A673 (cell line): ENCODE results near the gene TUSC1. TPM values are rescaled to one million over a fixed set of nuclear protein-coding genes. Genes with fewer than 3 reads are reported as not detected.

Source experiments
- BruUV-seq: library from RNA; stranded (reverse); fragments of 400-500 nt; replicated peaks from 2 replicates; lab custom pipeline; 2021; lab: Mats Ljungman, UMichigan
- CTCF ChIA-PET: fragments of 300-600 bp; sonication (Branson Sonifier 250); formaldehyde crosslinking; loops from one replicate; lab custom pipeline; 2022; ENCODE audit warnings: antibody characterized with exemption; lab: Charles Lee
- POLR2A ChIA-PET: fragments of 300-600 bp; sonication (Branson Sonifier 250); formaldehyde crosslinking; loops from one replicate; lab custom pipeline; 2022; ENCODE audit warnings: antibody characterized with exemption; ENCODE audit not compliant: low non-redundant PET; lab: Charles Lee
- DNase-seq: peaks from one replicate; pipeline ENCODE4 v3.0.0-alpha.2; 2015; ENCODE audit warnings: low spot score
- H3K27ac ChIP-seq: fragments of 200-600 bp; sonication (generic); 2 replicates; pipeline ENCODE4 v1.5.1; 2016; ENCODE audit warnings: mixed run types, low read depth, mild to moderate bottlenecking, mixed read lengths, antibody characterized with exemption, low read length; ENCODE audit not compliant: poor library complexity, severe bottlenecking
- H3K27me3 ChIP-seq: fragments of 200-600 bp; sonication (generic); replicated peaks from 2 replicates; pipeline ENCODE4 v1.6.1; 2017; ENCODE audit warnings: mixed run types, low read depth, mild to moderate bottlenecking, mixed read lengths, antibody characterized with exemption, low read length; ENCODE audit not compliant: insufficient read depth, poor library complexity
- H3K36me3 ChIP-seq: fragments of 200-600 bp; sonication (generic); 2 replicates; pipeline ENCODE4 v1.6.1; 2016; ENCODE audit warnings: mixed run types, mild to moderate bottlenecking, mixed read lengths, antibody characterized with exemption, low read length; ENCODE audit not compliant: insufficient read depth, poor library complexity, severe bottlenecking
- H3K4me1 ChIP-seq: fragments of 200-600 bp; sonication (generic); 2 replicates; pipeline ENCODE4 v1.6.1; 2017; ENCODE audit warnings: mixed run types, mild to moderate bottlenecking, mixed read lengths, antibody characterized with exemption, low read length; ENCODE audit not compliant: insufficient read depth, poor library complexity, severe bottlenecking
- H3K4me3 ChIP-seq: fragments of 200-600 bp; sonication (generic); 2 replicates; pipeline ENCODE4 v1.5.1; 2016; ENCODE audit warnings: low read depth, mixed run types, mild to moderate bottlenecking, mixed read lengths, low read length; ENCODE audit not compliant: poor library complexity, severe bottlenecking
- H3K9me3 ChIP-seq: fragments of 200-600 bp; sonication (generic); 2 replicates; pipeline ENCODE4 v1.6.1; 2016; ENCODE audit warnings: mixed run types, low read depth, mild to moderate bottlenecking, mixed read lengths, antibody characterized with exemption, low read length; ENCODE audit not compliant: poor library complexity, severe bottlenecking
- CTCF ChIP-seq: fragments of 300-800, 200-600 bp; sonication (generic); conservative IDR thresholded peaks from 2 replicates; pipeline ENCODE4 v1.5.1; 2017; ENCODE audit warnings: low read depth, mild to moderate bottlenecking, antibody characterized with exemption, low read length, moderate library complexity, mixed read lengths
- EZH2 ChIP-seq: fragments of 200-600 bp; sonication (generic); IDR thresholded peaks from 2 replicates; pipeline ENCODE4 v1.6.1; 2017; ENCODE audit warnings: borderline replicate concordance, low read depth, mild to moderate bottlenecking, mixed read lengths, antibody characterized with exemption, low read length; ENCODE audit not compliant: poor library complexity, severe bottlenecking
- intact Hi-C: fragments of 100-400 bp; cut with micrococcal nuclease; formaldehyde crosslinking; loops from one replicate; pipeline ENCODE4 v1.10.0; 2022; ENCODE audit not compliant: unreplicated experiment
- total RNA-seq: library from RNA; stranded (reverse); gene quantifications from 2 replicates; pipeline ENCODE4 v1.2.3, GENCODE V29; 2021

The TUSC1 gene
- total RNA-seq, 1 experiment from 2014 or later = not detected

- CTCF ChIA-PET = no interaction called here
These were observed 38.1 kb upstream of the TUSC1 start for GRCh38 chr9:25716220-25716872.

GRCh38 chr9:25709941-25710340 is 31.7 kb upstream of the TUSC1 start:
- Histone ChIP-seq H3K27me3 (no peaks in the 10 kb centered on the region), H3K9me3 (no peaks in the 10 kb centered on the region), H3K4me3 (no peak overlapping the region), H3K36me3 (no peaks in the 10 kb centered on the region), H3K4me1 (no peaks in the 10 kb centered on the region), H3K27ac (no peak overlapping the region)
- POLR2A ChIA-PET = no interaction called here
- intact Hi-C loops = no loop called here
- no peak for DNase-seq
- no TSS peak for BruUV-seq
- TF ChIP-seq EZH2 (no peak), CTCF (no peak)
- CTCF ChIA-PET = no interaction called here

More at GRCh38 chr9:25716220-25716872, 38.1 kb upstream of the TUSC1 start:
- Histone ChIP-seq H3K4me1 (no peaks in the 10 kb centered on the region), H3K9me3 (no peaks in the 10 kb centered on the region), H3K27ac (no peak overlapping the region), H3K4me3 (no peak overlapping the region), H3K36me3 (no peaks in the 10 kb centered on the region), H3K27me3 (no peaks in the 10 kb centered on the region)
- no peak for DNase-seq
- POLR2A ChIA-PET = no interaction called here
- BruUV-seq = no TSS peak
- intact Hi-C loops = no loop called here
- TF ChIP-seq EZH2 = no peak
- no peak for TF ChIP-seq CTCF

GRCh38 chr9:25704800-25705199 is 26.6 kb upstream of the TUSC1 start:
- no peaks in the 10 kb centered on the region for H3K9me3 ChIP-seq
- CTCF ChIA-PET = no interaction called here
- no TSS peak for BruUV-seq
- intact Hi-C loops = no loop called here
- TF ChIP-seq EZH2 (no peak), CTCF (no peak)
- no peaks in the 10 kb centered on the region for H3K36me3 ChIP-seq
- no peaks in the 10 kb centered on the region for H3K4me1 ChIP-seq
- no peak for DNase-seq
- no peak overlapping the region for H3K27ac ChIP-seq
- H3K4me3 ChIP-seq = no peak overlapping the region
- POLR2A ChIA-PET = no interaction called here
- H3K27me3 ChIP-seq = no peaks in the 10 kb centered on the region
